ENCODE results near the gene CMIP.

Gene CMIP

GRCh38 chr16:81458827-81459598, 14.4 kb downstream of the CMIP start:
- in situ Hi-C loops (cut with HindIII; ENCODE audit: low sequenced_read_pairs) = no loop called here

GRCh38 chr16:81460075-81460474, 15.5 kb downstream of the CMIP start:
- in situ Hi-C loops (cut with HindIII; ENCODE audit: low sequenced_read_pairs) = no loop called here

DNA sequence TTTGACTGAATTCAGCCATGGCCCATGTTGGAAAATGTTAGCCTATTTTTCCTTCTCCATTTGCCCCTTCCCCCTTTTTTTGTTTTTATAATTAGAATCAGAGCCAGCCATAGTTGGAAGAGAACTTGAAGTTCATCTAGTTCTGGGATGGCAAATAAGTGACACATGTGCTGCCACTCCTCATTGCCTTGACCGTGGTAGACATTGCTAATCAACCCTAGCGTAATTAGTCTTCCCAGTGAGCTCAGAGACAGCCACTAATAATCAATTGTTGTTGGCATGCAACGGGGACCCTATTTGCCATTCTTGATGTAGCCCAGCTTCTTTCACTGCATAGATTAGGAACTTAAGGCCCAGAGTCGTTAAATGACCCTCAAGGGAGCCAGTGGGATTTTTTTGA, 16.6 kb downstream of the CMIP start:
- in situ Hi-C loops (cut with HindIII; ENCODE audit: low sequenced_read_pairs) = no loop called here

GRCh38 chr16:81461766-81462165, 17.2 kb downstream of the CMIP start:
- in situ Hi-C loops (cut with HindIII; ENCODE audit: low sequenced_read_pairs) = no loop called here

GRCh38 chr16:81462683-81463082, 18.1 kb downstream of the CMIP start:
- in situ Hi-C loops (cut with HindIII; ENCODE audit: low sequenced_read_pairs) = no loop called here

DNA sequence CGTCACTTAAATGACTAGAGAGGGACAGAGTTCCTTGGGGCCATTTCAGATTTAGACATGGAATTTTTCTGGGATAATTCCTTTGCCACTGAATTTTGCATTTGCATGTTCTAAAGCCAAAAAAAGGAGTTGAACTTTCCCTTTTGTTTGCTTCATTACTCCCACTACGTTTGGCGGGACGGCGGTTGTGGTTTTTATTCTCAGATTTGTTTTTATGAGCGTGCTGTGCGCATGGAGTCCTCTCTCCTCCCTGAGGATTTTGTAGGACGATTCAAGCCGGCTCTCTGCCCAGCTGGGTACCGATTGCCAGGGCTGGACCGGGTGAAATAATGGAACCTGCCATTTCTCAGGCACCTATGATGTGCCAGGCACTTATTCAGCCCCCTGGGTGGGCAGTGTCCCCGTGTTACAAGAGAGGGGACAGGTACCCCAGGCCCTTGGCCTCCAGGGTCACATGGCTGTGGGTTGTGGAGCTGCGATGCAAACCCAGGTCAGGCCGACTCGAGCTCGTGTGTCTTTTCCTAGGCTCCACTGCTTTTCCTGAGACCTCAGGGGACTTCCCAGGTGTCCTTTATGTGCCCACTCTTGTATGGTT, 18.8 kb downstream of the CMIP start:
- in situ Hi-C loops (cut with HindIII; ENCODE audit: low sequenced_read_pairs) = no loop called here

DNA sequence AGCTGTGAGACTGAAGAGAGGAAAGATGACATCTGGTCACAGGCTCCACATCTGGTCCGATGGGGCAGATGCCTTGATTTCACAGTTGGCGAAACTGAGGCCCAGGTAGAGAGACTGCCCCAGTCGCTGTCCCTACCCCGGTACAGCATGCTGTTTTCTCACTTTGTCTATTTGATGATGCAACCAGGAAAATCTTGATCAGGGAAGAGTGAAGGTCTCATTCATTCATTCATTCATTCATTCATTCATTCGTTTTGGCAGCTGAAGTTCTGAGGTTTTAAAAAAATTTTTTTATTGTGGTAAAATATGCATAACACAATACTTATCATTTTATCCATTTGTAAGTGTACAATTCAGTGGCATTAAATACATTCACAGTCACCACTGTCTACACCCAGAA, 19.7 kb downstream of the CMIP start:
- in situ Hi-C loops (cut with HindIII; ENCODE audit: low sequenced_read_pairs) = no loop called here

GRCh38 chr16:81465375-81465943, 20.9 kb downstream of the CMIP start:
- in situ Hi-C loops (cut with HindIII; ENCODE audit: low sequenced_read_pairs) = no loop called here

DNA sequence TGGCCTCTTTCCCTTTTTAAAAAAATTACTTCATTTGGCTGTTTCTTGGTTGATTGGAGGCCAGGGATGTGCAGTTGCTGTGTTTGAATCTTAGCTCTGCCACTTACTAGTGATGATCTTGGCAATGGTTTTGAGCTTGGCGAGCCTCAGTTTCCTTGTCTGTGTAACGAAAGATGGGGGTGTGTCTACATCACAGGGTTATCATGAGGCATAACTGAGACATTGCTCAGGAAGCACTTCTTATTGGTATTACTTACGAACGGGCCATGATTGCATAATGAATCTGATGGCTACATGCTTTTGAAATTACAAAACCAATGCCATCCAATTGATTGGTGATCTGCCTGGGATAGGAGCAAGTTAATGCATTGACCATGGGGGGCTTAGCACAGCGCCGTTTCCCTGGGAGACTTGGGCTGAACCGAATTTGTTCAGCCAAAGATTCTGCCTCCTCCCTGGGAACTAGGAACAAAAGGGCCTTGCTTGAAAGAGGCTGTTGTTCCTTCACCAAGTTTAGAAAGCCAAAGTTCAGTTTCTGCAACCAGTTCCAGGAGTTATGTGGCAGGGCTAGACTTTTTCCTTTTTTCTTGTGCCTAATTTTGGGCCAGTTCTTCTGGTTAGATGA, 21.9 kb downstream of the CMIP start:
- in situ Hi-C loops (cut with HindIII; ENCODE audit: low sequenced_read_pairs) = no loop called here

GRCh38 chr16:81467072-81467471, 22.5 kb downstream of the CMIP start:
- in situ Hi-C loops (cut with HindIII; ENCODE audit: low sequenced_read_pairs) = no loop called here

GRCh38 chr16:81467815-81468214, 23.2 kb downstream of the CMIP start:
- in situ Hi-C loops (cut with HindIII; ENCODE audit: low sequenced_read_pairs) = no loop called here

DNA sequence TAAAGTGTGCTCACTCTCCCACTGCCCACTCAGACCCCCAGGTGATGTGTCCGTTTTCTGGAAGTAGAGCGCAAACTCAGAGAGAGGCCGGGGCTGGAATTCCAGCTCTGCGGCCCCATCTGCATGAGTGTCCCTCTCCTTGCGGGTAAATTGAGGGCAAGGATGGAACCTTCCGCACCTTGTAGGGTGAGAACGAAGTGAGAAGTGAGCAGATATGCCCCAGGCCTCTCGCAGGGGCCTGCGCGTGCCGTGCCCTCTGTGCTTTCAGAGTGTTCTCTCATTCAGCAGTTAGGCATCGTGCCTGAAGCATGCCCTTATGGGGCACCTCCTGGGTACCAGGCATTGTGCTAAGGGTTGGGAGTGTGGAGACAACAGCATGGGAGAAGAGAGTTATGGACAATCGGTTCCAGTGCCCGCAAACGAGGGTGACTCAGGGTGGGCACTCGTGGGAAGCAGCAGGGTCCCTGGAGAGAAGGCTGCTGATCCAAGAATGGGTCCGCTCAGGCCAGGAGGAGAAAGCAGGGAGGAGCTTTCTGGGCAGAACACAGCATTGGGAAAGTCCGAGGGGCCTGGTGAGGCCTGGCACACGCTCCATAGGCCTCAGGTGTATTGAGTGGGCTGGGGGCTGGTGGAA, 23.8 kb downstream of the CMIP start:
- in situ Hi-C loops (cut with HindIII; ENCODE audit: low sequenced_read_pairs) = no loop called here

DNA sequence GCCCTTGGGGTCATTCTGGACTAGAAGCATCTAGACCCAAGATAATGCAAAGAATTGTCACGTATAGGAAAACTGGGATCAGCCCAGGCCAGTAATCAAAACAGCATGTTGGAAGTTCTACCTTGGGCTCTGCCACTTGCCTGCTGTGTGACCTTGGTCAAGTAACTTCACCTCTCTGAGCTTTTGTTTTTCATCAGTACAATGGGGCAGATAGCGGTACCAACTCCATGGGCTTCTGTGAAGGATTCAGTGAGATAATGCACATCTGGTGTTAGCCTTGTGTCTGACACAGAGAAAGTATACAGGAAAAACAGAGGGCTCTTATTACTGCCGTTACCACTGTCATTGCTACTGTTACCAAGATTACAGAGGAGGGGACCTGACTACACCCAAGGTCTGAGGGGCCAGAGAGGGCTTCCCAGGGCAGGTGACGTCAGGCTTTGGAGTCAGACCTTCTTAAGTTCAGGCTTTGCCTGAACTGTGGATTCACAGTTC, 24.6 kb downstream of the CMIP start:
- in situ Hi-C loops (cut with HindIII; ENCODE audit: low sequenced_read_pairs) = no loop called here

DNA sequence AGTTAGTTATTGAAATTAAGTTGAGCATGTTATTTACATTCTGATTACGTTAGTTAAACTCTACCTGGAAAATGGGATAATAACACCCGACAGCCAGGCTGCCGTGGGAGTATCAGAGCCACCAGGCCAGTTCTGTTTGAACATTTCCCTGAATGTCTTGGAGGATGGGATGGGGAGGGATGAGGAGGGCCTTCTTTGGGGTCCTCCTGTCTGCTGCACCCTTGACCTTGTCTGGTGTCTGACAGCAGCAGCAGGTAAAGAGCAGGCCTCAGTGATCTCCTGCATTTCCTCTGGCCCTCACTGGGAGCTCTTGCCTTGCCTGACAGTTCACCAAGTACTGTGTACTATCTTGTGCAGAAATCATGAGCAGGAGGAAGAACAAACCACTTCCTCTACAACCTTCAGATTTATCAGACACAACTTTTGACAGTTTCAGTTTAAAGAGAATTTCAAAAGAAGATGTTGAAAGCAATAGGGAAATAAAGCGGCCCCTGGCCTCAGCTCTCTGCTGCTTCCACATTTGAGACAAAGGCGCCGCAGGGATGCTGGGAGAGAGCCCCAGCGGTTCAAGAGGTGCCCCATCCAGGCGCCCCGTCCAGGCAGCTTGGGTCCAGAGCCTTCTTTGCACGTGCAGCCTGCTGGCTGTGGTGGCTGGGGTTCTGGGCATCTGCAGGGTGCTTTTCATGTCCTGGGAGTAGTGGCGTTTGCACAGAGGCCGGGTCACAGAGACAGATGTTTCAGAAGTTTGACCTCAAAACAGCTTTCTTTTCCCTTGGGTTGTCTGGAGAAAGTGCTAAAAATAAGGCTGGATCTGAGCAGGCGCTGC, 25.3 kb downstream of the CMIP start:
- in situ Hi-C loops (cut with HindIII; ENCODE audit: low sequenced_read_pairs) = loop anchor here (10.0 kb wide), 1 partner anchor 95 kb away; no protein-coding TSS in a partner anchor

DNA sequence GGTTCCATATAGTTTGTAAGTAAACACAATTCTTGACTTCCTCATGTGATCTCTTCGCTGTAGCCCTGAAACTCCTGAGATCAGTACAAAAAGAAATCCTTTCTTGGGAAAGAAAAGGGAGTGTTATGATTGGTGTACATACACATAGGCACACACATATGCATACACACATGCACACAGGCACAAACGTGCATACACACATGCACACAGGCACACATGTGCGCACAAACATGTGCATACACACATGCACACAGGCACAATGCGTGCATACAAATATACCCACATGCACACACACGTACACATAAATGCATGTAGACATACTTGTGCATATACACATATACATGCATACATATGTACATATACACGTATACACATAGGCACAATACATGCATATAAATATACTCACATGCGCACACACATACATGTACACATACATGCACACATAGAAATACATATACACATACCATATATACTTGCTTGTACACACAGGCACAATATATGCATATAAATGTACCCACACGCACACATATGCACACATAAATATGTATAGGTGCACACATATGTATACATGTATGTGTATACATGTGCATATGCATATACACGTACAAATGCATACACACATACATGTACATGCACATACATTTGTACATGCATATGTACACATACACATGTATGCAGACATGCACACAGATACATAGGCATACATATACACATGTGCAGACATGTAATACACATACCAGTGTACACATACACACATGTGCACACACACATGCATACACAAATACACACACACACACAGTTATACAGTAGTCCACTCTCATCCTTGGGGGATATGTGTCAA, 26.4 kb downstream of the CMIP start:
- in situ Hi-C loops (cut with HindIII; ENCODE audit: low sequenced_read_pairs) = loop anchor here (10.0 kb wide), 1 partner anchor 96 kb away; no protein-coding TSS in a partner anchor

DNA sequence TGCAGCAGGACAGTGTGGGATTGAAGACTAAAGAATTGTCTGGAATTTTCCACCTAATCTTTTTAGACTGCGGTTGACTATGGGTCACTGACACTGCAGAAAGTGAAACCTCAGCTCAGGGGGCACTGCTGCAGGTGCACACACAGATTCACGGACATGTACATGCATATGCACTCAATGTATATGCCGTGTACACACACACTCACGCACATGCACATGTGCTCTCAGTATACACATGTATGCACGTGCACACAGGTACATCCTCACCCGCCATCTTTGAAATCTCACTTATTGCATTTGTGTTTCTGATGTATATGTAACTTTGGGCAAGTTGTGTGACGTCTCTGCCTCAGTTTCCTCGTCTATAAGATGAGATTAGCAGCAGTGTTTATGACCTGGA, 27.3 kb downstream of the CMIP start:
- in situ Hi-C loops (cut with HindIII; ENCODE audit: low sequenced_read_pairs) = loop anchor here (10.0 kb wide), 1 partner anchor 97 kb away; no protein-coding TSS in a partner anchor

GRCh38 chr16:81472391-81472790, 27.8 kb downstream of the CMIP start:
- in situ Hi-C loops (cut with HindIII; ENCODE audit: low sequenced_read_pairs) = loop anchor here (10.0 kb wide), 1 partner anchor 98 kb away; no protein-coding TSS in a partner anchor

- in situ Hi-C loops (cut with HindIII; ENCODE audit: low sequenced_read_pairs) = loop anchor here (10.0 kb wide), 1 partner anchor 98 kb away; no protein-coding TSS in a partner anchor
Observed at GRCh38 chr16:81473066-81473488, 28.5 kb downstream of the CMIP start.

DNA sequence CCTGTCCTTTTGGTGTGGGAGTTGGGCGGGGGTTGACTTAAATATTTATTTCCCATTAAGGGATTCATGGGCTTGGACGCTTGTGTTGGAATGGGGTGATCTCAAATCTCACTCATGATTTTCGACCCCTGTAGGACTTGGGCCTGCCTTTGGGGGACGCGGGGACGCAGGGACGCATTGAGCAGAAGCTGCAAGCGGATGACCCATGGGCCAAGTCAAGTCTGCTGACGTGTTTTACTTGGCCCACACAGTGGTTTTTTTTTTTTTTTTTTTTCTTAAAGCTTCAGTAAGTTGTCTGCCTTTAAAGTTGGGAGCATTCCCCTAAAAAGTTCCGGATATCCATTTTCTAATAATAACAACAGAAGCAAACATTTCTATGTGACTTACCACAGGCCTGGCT, 28.9 kb downstream of the CMIP start:
- in situ Hi-C loops (cut with HindIII; ENCODE audit: low sequenced_read_pairs) = loop anchor here (10.0 kb wide), 1 partner anchor 99 kb away; no protein-coding TSS in a partner anchor
